Measurements from ENCODE around the gene AP4S1.

Gene AP4S1

GRCh38 chr14:31036552-31036951 is 11.1 kb downstream of the AP4S1 start:
- H3K79me2 ChIP-seq (ENCODE audit: control insufficient read depth, low read length), result no peaks in the 10 kb centered on the region
- no peaks in the 10 kb centered on the region for H3K27me3 ChIP-seq (ENCODE audit: control insufficient read depth, low read length)
- no peaks in the 10 kb centered on the region for H3K36me3 ChIP-seq (ENCODE audit: control insufficient read depth, low read length)
- no peaks in the 10 kb centered on the region for H3K9me2 ChIP-seq (replicated peaks; ENCODE audit: control insufficient read depth, low read length)
- TF ChIP-seq CTCF (IDR thresholded peaks at IDR 0.05; ENCODE audit: low read depth, low read length, poor library complexity, severe bottlenecking) (no peak), EZH2phosphoT487 (IDR thresholded peaks at IDR 0.05; ENCODE audit: borderline replicate concordance, low read length) (no peak)
- H4K20me1 ChIP-seq (ENCODE audit: control insufficient read depth, insufficient read depth, low read depth, low read length), result no peaks in the 10 kb centered on the region
- no peak overlapping the region for H3K4me2 ChIP-seq (ENCODE audit: low read length)
- H3F3A ChIP-seq (ENCODE audit: control insufficient read depth, insufficient read depth), result no peaks in the 10 kb centered on the region
- no peak overlapping the region for H3K4me3 ChIP-seq (ENCODE audit: low read length)
- H3K4me1 ChIP-seq (ENCODE audit: control insufficient read depth, low read length), result peaks cover 5% of the 10 kb centered on the region; the same call in 1 of the 2 replicates
- H3K27ac ChIP-seq (ENCODE audit: low read depth, low read length), result no peak overlapping the region
- no peaks in the 10 kb centered on the region for H3K9me3 ChIP-seq (ENCODE audit: control insufficient read depth, insufficient read depth, low read length)

- no peaks in the 10 kb centered on the region for H3K79me2 ChIP-seq (ENCODE audit: control insufficient read depth, low read length)
- H3F3A ChIP-seq (ENCODE audit: control insufficient read depth, insufficient read depth), result no peaks in the 10 kb centered on the region
- H3K9me3 ChIP-seq (ENCODE audit: control insufficient read depth, insufficient read depth, low read length), result no peaks in the 10 kb centered on the region
- peaks cover 2% of the 10 kb centered on the region; the same call in 1 of the 2 replicates for H3K4me1 ChIP-seq (ENCODE audit: control insufficient read depth, low read length)
- H3K9me2 ChIP-seq (replicated peaks; ENCODE audit: control insufficient read depth, low read length), result no peaks in the 10 kb centered on the region
- H3K36me3 ChIP-seq (ENCODE audit: control insufficient read depth, low read length), result no peaks in the 10 kb centered on the region
- H4K20me1 ChIP-seq (ENCODE audit: control insufficient read depth, insufficient read depth, low read depth, low read length), result no peaks in the 10 kb centered on the region
- H3K27ac ChIP-seq (ENCODE audit: low read depth, low read length), result no peak overlapping the region
- no peak for TF ChIP-seq CTCF (IDR thresholded peaks at IDR 0.05; ENCODE audit: low read depth, low read length, poor library complexity, severe bottlenecking)
- no peak for TF ChIP-seq EZH2phosphoT487 (IDR thresholded peaks at IDR 0.05; ENCODE audit: borderline replicate concordance, low read length)
- no peak overlapping the region for H3K4me3 ChIP-seq (ENCODE audit: low read length)
- H3K4me2 ChIP-seq (ENCODE audit: low read length), result no peak overlapping the region
- no peaks in the 10 kb centered on the region for H3K27me3 ChIP-seq (ENCODE audit: control insufficient read depth, low read length)
Measured at GRCh38 chr14:31037709-31038221, 12.3 kb downstream of the AP4S1 start.

- Histone ChIP-seq H4K20me1 (ENCODE audit: control insufficient read depth, insufficient read depth, low read depth, low read length) (no peaks in the 10 kb centered on the region), H3K79me2 (ENCODE audit: control insufficient read depth, low read length) (no peaks in the 10 kb centered on the region), H3F3A (ENCODE audit: control insufficient read depth, insufficient read depth) (no peaks in the 10 kb centered on the region), H3K4me1 (ENCODE audit: control insufficient read depth, low read length) (no peaks in the 10 kb centered on the region), H3K36me3 (ENCODE audit: control insufficient read depth, low read length) (no peaks in the 10 kb centered on the region), H3K4me3 (ENCODE audit: low read length) (no peak overlapping the region), H3K9me3 (ENCODE audit: control insufficient read depth, insufficient read depth, low read length) (no peaks in the 10 kb centered on the region), H3K4me2 (ENCODE audit: low read length) (no peak overlapping the region), H3K27me3 (ENCODE audit: control insufficient read depth, low read length) (no peaks in the 10 kb centered on the region), H3K9me2 (replicated peaks; ENCODE audit: control insufficient read depth, low read length) (no peaks in the 10 kb centered on the region), H3K27ac (ENCODE audit: low read depth, low read length) (no peak overlapping the region)
- no peak for TF ChIP-seq EZH2phosphoT487 (IDR thresholded peaks at IDR 0.05; ENCODE audit: borderline replicate concordance, low read length)
- no peak for TF ChIP-seq CTCF (IDR thresholded peaks at IDR 0.05; ENCODE audit: low read depth, low read length, poor library complexity, severe bottlenecking)
Measured at GRCh38 chr14:31038521-31039166, 13.2 kb downstream of the AP4S1 start.
